Transverse colon (tissue), 4 donors: Measurements from ENCODE around the gene PPP1CA.
A peak's percentile ranks its signal among the peaks of the same experiment; 100 is the strongest.

Source experiments
- CTCF ChIP-seq, 5 experiments: fragments of 200-600 bp in 3 of 5; fragments of 450-650 bp in 2 of 5; sonication (generic) in 3 of 5; IDR thresholded peaks; 1 replicate in 2 of 5; 2 replicates in 3 of 5; pipeline ENCODE4 v1.5.1; 2016 to 2017; ENCODE audit warnings: antibody characterized with exemption in 5 of 5, inconsistent platforms in 3 of 5, mild to moderate bottlenecking in 2 of 5, moderate library complexity in 1 of 5
- EP300 ChIP-seq: sonication (generic); formaldehyde crosslinking; IDR thresholded peaks from one replicate; pipeline ENCODE4 v1.6.1; 2017; ENCODE audit warnings: antibody characterized with exemption, low read depth
- POLR2AphosphoS5 ChIP-seq, 3 donors: sonication (generic); formaldehyde crosslinking; IDR thresholded peaks; one replicate each; pipeline ENCODE4 v1.6.1; 2016; ENCODE audit warnings: antibody characterized with exemption in 3 of 3

- TF ChIP-seq POLR2AphosphoS5 (IDR thresholded peaks at IDR 0.05) = peak in 1 of 3 donors; percentile 65
- TF ChIP-seq CTCF (IDR thresholded peaks at IDR 0.05) = no peak
- TF ChIP-seq EP300 = no peak
Measured at GRCh38 chr11:67438158-67438902, 36.7 kb upstream of the PPP1CA start.
